ENCODE measurements around the gene GPR143. TPM values are rescaled to one million over a fixed set of nuclear protein-coding genes. Genes with fewer than 3 reads are reported as not detected.

The GPR143 gene
- total and polyA plus RNA-seq, 2 donors (not counting 3 experiments of a cell fraction or from before 2014, with no cell fraction given): 9.3 to 17.7 TPM

- Histone ChIP-seq H3K9me1 (replicated peaks; ENCODE audit: control insufficient read depth, extremely low read depth, insufficient read depth, low read length) (no peaks in the 10 kb centered on the region), H2AFZ (ENCODE audit: low read depth, low read length) (no peak overlapping the region), H4K20me1 (replicated peaks; ENCODE audit: control insufficient read depth, extremely low read depth, insufficient read depth, low read length) (no peaks in the 10 kb centered on the region), H3K4me3 (replicated peaks in 1 of 3; ENCODE audit: insufficient read depth in 1 of 3, low read depth in 1 of 3, low read length in 3 of 3) (no peak overlapping the region), H3K36me3 (ENCODE audit: control insufficient read depth in 2 of 2, extremely low read depth in 1 of 2, insufficient read depth in 2 of 2, low read length in 2 of 2) (peaks cover 0 to 6% of the 10 kb centered on the region in 2 experiments), H3K4me1 (ENCODE audit: control insufficient read depth, extremely low read depth, insufficient read depth, low read length) (no peaks in the 10 kb centered on the region), H3K27ac (ENCODE audit: insufficient read depth, low read depth, low read length) (no peak overlapping the region), H3K9me3 (replicated peaks; ENCODE audit: control insufficient read depth, insufficient read depth, low read length) (no peaks in the 10 kb centered on the region), H3K27me3 (ENCODE audit: control insufficient read depth in 2 of 2, insufficient read depth in 2 of 2, low read length in 2 of 2) (no peaks in the 10 kb centered on the region), H3K4me2 (ENCODE audit: insufficient read depth, low read length) (no peak overlapping the region), H3K9ac (replicated peaks; ENCODE audit: extremely low read depth, insufficient read depth, low read length) (no peak overlapping the region), H3K79me2 (ENCODE audit: control insufficient read depth, insufficient read depth, low read length) (no peaks in the 10 kb centered on the region)
- DNase-seq (ENCODE audit: low read depth, low spot score): peak; percentile 67
- intact Hi-C loops (cut with micrococcal nuclease): loop anchor here (1.0 to 10.0 kb wide), 7 partner anchors 78 to 964 kb away; partner anchors contain the start of gene SHROOM2
- dilution Hi-C loops (cut with MboI; ENCODE audit: extremely low pct_ligation_motif_present, low sequenced_read_pairs): no loop called here
- POLR2A ChIA-PET: no interaction called here
- BruUV-seq (replicated peaks): no TSS peak
- TF ChIP-seq CTCF (IDR thresholded peaks at IDR 0.05; ENCODE audit: extremely low read depth in 1 of 2, insufficient read depth in 1 of 2, low read depth in 1 of 2, low read length in 2 of 2) (peak; percentile 48 to 79), FOS (IDR thresholded peaks at IDR 0.05; ENCODE audit: borderline replicate concordance, insufficient read depth, low read length) (no peak)
- FAIRE-seq: peak; percentile 91
- CTCF ChIA-PET: interaction anchor here (0.8 to 1.0 kb wide), 2 partner anchors 77 to 736 kb away, joined by 3 to 4 read pairs; partner anchors contain the start of gene SHROOM2
Measured at GRCh38 chrX:9708923-9709553, 56.6 kb downstream of the GPR143 start.

GRCh38 chrX:9708086-9708485 is 57.6 kb downstream of the GPR143 start:
- peak; percentile 57 for FAIRE-seq
- no peak for DNase-seq (ENCODE audit: low read depth, low spot score)
- no peaks in the 10 kb centered on the region for H3K79me2 ChIP-seq (ENCODE audit: control insufficient read depth, insufficient read depth, low read length)
- dilution Hi-C loops (cut with MboI; ENCODE audit: extremely low pct_ligation_motif_present, low sequenced_read_pairs) (no loop called here), intact Hi-C loops (cut with micrococcal nuclease) (loop anchor here (5.0 to 10.0 kb wide), 4 partner anchors 79 to 963 kb away; partner anchors contain the start of gene SHROOM2)
- ChIA-PET POLR2A (no interaction called here), CTCF (no interaction called here)
- no peak overlapping the region for H3K4me2 ChIP-seq (ENCODE audit: insufficient read depth, low read length)
- no peaks in the 10 kb centered on the region for H3K4me1 ChIP-seq (ENCODE audit: control insufficient read depth, extremely low read depth, insufficient read depth, low read length)
- no peaks in the 10 kb centered on the region for H3K27me3 ChIP-seq (ENCODE audit: control insufficient read depth in 2 of 2, insufficient read depth in 2 of 2, low read length in 2 of 2)
- no peak overlapping the region for H2AFZ ChIP-seq (ENCODE audit: low read depth, low read length)
- no peak for TF ChIP-seq MYC (IDR thresholded peaks at IDR 0.05; ENCODE audit: low read depth, low read length)
- no peak for TF ChIP-seq POLR2A (IDR thresholded peaks at IDR 0.05; ENCODE audit: low read depth, low read length)
- no peak for TF ChIP-seq CTCF (IDR thresholded peaks at IDR 0.05; ENCODE audit: extremely low read depth in 1 of 2, insufficient read depth in 1 of 2, low read depth in 1 of 2, low read length in 2 of 2)
- TF ChIP-seq GATA2 (IDR thresholded peaks at IDR 0.05; ENCODE audit: insufficient read depth, insufficient read length, low read depth, low read length): no peak
- TF ChIP-seq POLR2AphosphoS5 (IDR thresholded peaks at IDR 0.05; ENCODE audit: insufficient read depth, low read depth, low read length): no peak
- no peak for TF ChIP-seq FOS (IDR thresholded peaks at IDR 0.05; ENCODE audit: borderline replicate concordance, insufficient read depth, low read length)
- no peak for TF ChIP-seq EZH2 (IDR thresholded peaks at IDR 0.05; ENCODE audit: borderline replicate concordance, low read depth, low read length, severe bottlenecking)
- TF ChIP-seq JUN (IDR thresholded peaks at IDR 0.05; ENCODE audit: borderline replicate concordance, insufficient read depth, insufficient read length, low read depth): no peak
- no peak for TF ChIP-seq MAX (IDR thresholded peaks at IDR 0.05; ENCODE audit: insufficient read depth, insufficient read length)
- H3K9me3 ChIP-seq (replicated peaks; ENCODE audit: control insufficient read depth, insufficient read depth, low read length): no peaks in the 10 kb centered on the region
- BruUV-seq (replicated peaks): no TSS peak
- no peaks in the 10 kb centered on the region for H3K9me1 ChIP-seq (replicated peaks; ENCODE audit: control insufficient read depth, extremely low read depth, insufficient read depth, low read length)
- H3K9ac ChIP-seq (replicated peaks; ENCODE audit: extremely low read depth, insufficient read depth, low read length): no peak overlapping the region
- no peak overlapping the region for H3K4me3 ChIP-seq (replicated peaks in 1 of 3; ENCODE audit: insufficient read depth in 1 of 3, low read depth in 1 of 3, low read length in 3 of 3)
- no peaks in the 10 kb centered on the region for H4K20me1 ChIP-seq (replicated peaks; ENCODE audit: control insufficient read depth, extremely low read depth, insufficient read depth, low read length)
- H3K27ac ChIP-seq (ENCODE audit: insufficient read depth, low read depth, low read length): no peak overlapping the region
- peaks cover 0 to 6% of the 10 kb centered on the region in 2 experiments for H3K36me3 ChIP-seq (ENCODE audit: control insufficient read depth in 2 of 2, extremely low read depth in 1 of 2, insufficient read depth in 2 of 2, low read length in 2 of 2)
